ENCODE results near the gene MED6. TPM values are rescaled to one million over a fixed set of nuclear protein-coding genes. Genes with fewer than 3 reads are reported as not detected.

MED6 gene
- total and polyA plus RNA-seq, 5 donors from 2014 or later = 38.7 to 82.8 (median 43.2) TPM

- peak within 1 kb of the TSS; percentile 60 for H3K27ac ChIP-seq (ENCODE audit: insufficient read depth, low read length, poor library complexity, severe bottlenecking)
- H3K9me3 ChIP-seq (ENCODE audit: control insufficient read depth in 2 of 2, low read length in 2 of 2) = no peaks in the 10 kb centered on the region
- Mint-ChIP-seq H3K4me1 (peaks cover 21 to 61% (median 46%) of the 10 kb centered on the region in 4 donors), H3K36me3 (peaks cover 3% of the 10 kb centered on the region), H3K27ac (peak within 1 kb of the TSS; percentile 92 to 96 (median 94)), H3K4me3 (peak within 1 kb of the TSS; percentile 95 to 98 (median 96)), H3K27me3 (peaks cover 13% of the 10 kb centered on the region), H3K9me3 (peaks cover 0 to 1% (median 0%) of the 10 kb centered on the region in 7 donors)
- no peaks in the 10 kb centered on the region for H3K36me3 ChIP-seq (ENCODE audit: control insufficient read depth, insufficient read depth, low read length)
- DNase-seq (peak in 1 of 3 donors; percentile 40), ATAC-seq (ENCODE audit: low read depth in 2 of 2) (peak in 1 of 2 donors; percentile 13)
- peaks cover 50% of the 10 kb centered on the region for H3K4me1 ChIP-seq (ENCODE audit: control insufficient read depth, insufficient read depth, low read length, poor library complexity, severe bottlenecking)
- H3K27me3 ChIP-seq (ENCODE audit: control insufficient read depth, insufficient read depth, low read length) = no peaks in the 10 kb centered on the region
- H3K4me3 ChIP-seq (ENCODE audit: low read depth, low read length) = peak within 1 kb of the TSS; percentile 94
Observed at GRCh38 chr14:70641548-70642302, 41.3 kb upstream of the MED6 start, which contains the start of gene TTC9. Gene TTC9, plus strand, starts transcription at chr14:70641916. Its CDS starts 214 bp downstream, at chr14:70642130.

- Mint-ChIP-seq H3K36me3 (peaks cover 3% of the 10 kb centered on the region), H3K27ac (peak overlapping the region; percentile 89 to 93 (median 90)), H3K9me3 (peaks cover 0 to 3% (median 1%) of the 10 kb centered on the region in 7 donors), H3K4me1 (peaks cover 17 to 55% (median 41%) of the 10 kb centered on the region in 4 donors), H3K4me3 (peak overlapping the region; percentile 94 to 96 (median 96)), H3K27me3 (peaks cover 15% of the 10 kb centered on the region)
- peaks cover 44% of the 10 kb centered on the region for H3K4me1 ChIP-seq (ENCODE audit: control insufficient read depth, insufficient read depth, low read length, poor library complexity, severe bottlenecking)
- H3K27me3 ChIP-seq (ENCODE audit: control insufficient read depth, insufficient read depth, low read length) = no peaks in the 10 kb centered on the region
- H3K4me3 ChIP-seq (ENCODE audit: low read depth, low read length) = peak overlapping the region; percentile 94
- no peaks in the 10 kb centered on the region for H3K36me3 ChIP-seq (ENCODE audit: control insufficient read depth, insufficient read depth, low read length)
- peak; percentile 73 to 79 for ATAC-seq (ENCODE audit: low read depth in 2 of 2)
- peak overlapping the region; percentile 43 for H3K27ac ChIP-seq (ENCODE audit: insufficient read depth, low read length, poor library complexity, severe bottlenecking)
- H3K9me3 ChIP-seq (ENCODE audit: control insufficient read depth in 2 of 2, low read length in 2 of 2) = peaks cover 0 to under 1% of the 10 kb centered on the region in 2 experiments
- peak; percentile 40 to 62 (median 48) for DNase-seq
Observed at GRCh38 chr14:70640938-70641547, 40.6 kb upstream of the MED6 start.

- ATAC-seq (ENCODE audit: low read depth in 2 of 2) (no peak), DNase-seq (no peak)
- Mint-ChIP-seq H3K27me3 (peaks cover 23% of the 10 kb centered on the region), H3K9me3 (peaks cover 0 to 6% (median 1%) of the 10 kb centered on the region in 7 donors), H3K4me1 (peaks cover 11 to 31% (median 20%) of the 10 kb centered on the region in 4 donors), H3K36me3 (no peaks in the 10 kb centered on the region), H3K4me3 (peak overlapping the region in 1 of 4 donors; percentile 28), H3K27ac (no peak overlapping the region)
- Histone ChIP-seq H3K4me1 (ENCODE audit: control insufficient read depth, insufficient read depth, low read length, poor library complexity, severe bottlenecking) (peaks cover 22% of the 10 kb centered on the region), H3K36me3 (ENCODE audit: control insufficient read depth, insufficient read depth, low read length) (no peaks in the 10 kb centered on the region), H3K4me3 (ENCODE audit: low read depth, low read length) (no peak overlapping the region), H3K27me3 (ENCODE audit: control insufficient read depth, insufficient read depth, low read length) (no peaks in the 10 kb centered on the region), H3K9me3 (ENCODE audit: control insufficient read depth in 2 of 2, low read length in 2 of 2) (peaks cover 0 to 3% of the 10 kb centered on the region in 2 experiments), H3K27ac (ENCODE audit: insufficient read depth, low read length, poor library complexity, severe bottlenecking) (no peak overlapping the region)
Observed at GRCh38 chr14:70638416-70638815, 38.0 kb upstream of the MED6 start.

- peaks cover 9% of the 10 kb centered on the region for H3K4me1 ChIP-seq (ENCODE audit: control insufficient read depth, insufficient read depth, low read length, poor library complexity, severe bottlenecking)
- no peak overlapping the region for H3K4me3 ChIP-seq (ENCODE audit: low read depth, low read length)
- H3K27ac Mint-ChIP-seq = no peak overlapping the region
- H3K4me1 Mint-ChIP-seq = peaks cover 6 to 20% (median 14%) of the 10 kb centered on the region in 4 donors
- no peaks in the 10 kb centered on the region for H3K27me3 ChIP-seq (ENCODE audit: control insufficient read depth, insufficient read depth, low read length)
- peaks cover 0 to 6% (median 1%) of the 10 kb centered on the region in 7 donors for H3K9me3 Mint-ChIP-seq
- no peaks in the 10 kb centered on the region for H3K36me3 Mint-ChIP-seq
- no peaks in the 10 kb centered on the region for H3K36me3 ChIP-seq (ENCODE audit: control insufficient read depth, insufficient read depth, low read length)
- no peak overlapping the region for H3K27ac ChIP-seq (ENCODE audit: insufficient read depth, low read length, poor library complexity, severe bottlenecking)
- no peak overlapping the region for H3K4me3 Mint-ChIP-seq
- H3K9me3 ChIP-seq (ENCODE audit: control insufficient read depth in 2 of 2, low read length in 2 of 2) = peaks cover 0 to 3% of the 10 kb centered on the region in 2 experiments
- DNase-seq (no peak), ATAC-seq (ENCODE audit: low read depth in 2 of 2) (no peak)
- peaks cover 16% of the 10 kb centered on the region for H3K27me3 Mint-ChIP-seq
Observed at GRCh38 chr14:70635971-70636595, 35.6 kb upstream of the MED6 start.

- H3K27ac ChIP-seq (ENCODE audit: insufficient read depth, low read length, poor library complexity, severe bottlenecking) = no peak overlapping the region
- no peak for ATAC-seq (ENCODE audit: low read depth in 2 of 2)
- Mint-ChIP-seq H3K27me3 (peaks cover 11% of the 10 kb centered on the region), H3K4me3 (no peak overlapping the region), H3K9me3 (peaks cover 0 to 7% (median 3%) of the 10 kb centered on the region in 7 donors), H3K4me1 (peaks cover 0 to 6% (median 1%) of the 10 kb centered on the region in 4 donors), H3K36me3 (no peaks in the 10 kb centered on the region), H3K27ac (no peak overlapping the region)
- H3K4me3 ChIP-seq (ENCODE audit: low read depth, low read length) = no peak overlapping the region
- no peaks in the 10 kb centered on the region for H3K27me3 ChIP-seq (ENCODE audit: control insufficient read depth, insufficient read depth, low read length)
- peaks cover 6 to 8% of the 10 kb centered on the region in 2 experiments for H3K9me3 ChIP-seq (ENCODE audit: control insufficient read depth in 2 of 2, low read length in 2 of 2)
- no peaks in the 10 kb centered on the region for H3K4me1 ChIP-seq (ENCODE audit: control insufficient read depth, insufficient read depth, low read length, poor library complexity, severe bottlenecking)
- no peak for DNase-seq
- H3K36me3 ChIP-seq (ENCODE audit: control insufficient read depth, insufficient read depth, low read length) = no peaks in the 10 kb centered on the region
Observed at GRCh38 chr14:70631948-70632347, 31.5 kb upstream of the MED6 start.

- Mint-ChIP-seq H3K9me3 (peaks cover 0 to 19% (median 6%) of the 10 kb centered on the region in 7 donors), H3K36me3 (peaks cover 5% of the 10 kb centered on the region), H3K27me3 (peaks cover 21% of the 10 kb centered on the region), H3K27ac (no peak overlapping the region), H3K4me1 (peaks cover 0 to 5% (median 2%) of the 10 kb centered on the region in 4 donors), H3K4me3 (no peak overlapping the region)
- Histone ChIP-seq H3K9me3 (ENCODE audit: control insufficient read depth in 2 of 2, low read length in 2 of 2) (peaks cover 14 to 18% of the 10 kb centered on the region in 2 experiments), H3K4me3 (ENCODE audit: low read depth, low read length) (no peak overlapping the region), H3K4me1 (ENCODE audit: control insufficient read depth, insufficient read depth, low read length, poor library complexity, severe bottlenecking) (no peaks in the 10 kb centered on the region), H3K27ac (ENCODE audit: insufficient read depth, low read length, poor library complexity, severe bottlenecking) (no peak overlapping the region), H3K27me3 (ENCODE audit: control insufficient read depth, insufficient read depth, low read length) (no peaks in the 10 kb centered on the region), H3K36me3 (ENCODE audit: control insufficient read depth, insufficient read depth, low read length) (no peaks in the 10 kb centered on the region)
- DNase-seq (no peak), ATAC-seq (ENCODE audit: low read depth in 2 of 2) (no peak)
Observed at GRCh38 chr14:70624972-70625371, 24.5 kb upstream of the MED6 start.

GRCh38 chr14:70622111-70622712 lies 21.8 kb upstream of the MED6 start:
- Histone ChIP-seq H3K4me1 (ENCODE audit: control insufficient read depth, insufficient read depth, low read length, poor library complexity, severe bottlenecking) (no peaks in the 10 kb centered on the region), H3K27me3 (ENCODE audit: control insufficient read depth, insufficient read depth, low read length) (no peaks in the 10 kb centered on the region), H3K36me3 (ENCODE audit: control insufficient read depth, insufficient read depth, low read length) (no peaks in the 10 kb centered on the region), H3K4me3 (ENCODE audit: low read depth, low read length) (no peak overlapping the region), H3K9me3 (ENCODE audit: control insufficient read depth in 2 of 2, low read length in 2 of 2) (peaks cover 12 to 14% of the 10 kb centered on the region in 2 experiments), H3K27ac (ENCODE audit: insufficient read depth, low read length, poor library complexity, severe bottlenecking) (no peak overlapping the region)
- H3K4me3 Mint-ChIP-seq = no peak overlapping the region
- H3K36me3 Mint-ChIP-seq = peaks cover 5% of the 10 kb centered on the region
- peaks cover 0 to 16% (median 6%) of the 10 kb centered on the region in 7 donors for H3K9me3 Mint-ChIP-seq
- ATAC-seq (ENCODE audit: low read depth in 2 of 2) (peak; percentile 74 to 76), DNase-seq (peak; percentile 33 to 64 (median 60))
- peaks cover 21% of the 10 kb centered on the region for H3K27me3 Mint-ChIP-seq
- peaks cover 0 to 5% (median 0%) of the 10 kb centered on the region in 4 donors for H3K4me1 Mint-ChIP-seq
- H3K27ac Mint-ChIP-seq = no peak overlapping the region
